Skin of body (tissue), 2 donors: ENCODE data around the gene RPA1. TPM values are rescaled to one million over a fixed set of nuclear protein-coding genes. Genes with fewer than 3 reads are reported as not detected.
"Not testable (repeated sequence)": the region's sequence is repeated elsewhere in the genome, so short reads cannot be mapped to it uniquely, and the experiment has no call there.

Experiments used
- DNase-seq: peaks from one replicate; lab custom pipeline; 2025; lab: John Stamatoyannopoulos, UW
- total RNA-seq: library from RNA; depleted of rRNA; stranded (reverse); fragments of >200 nt; gene quantifications from one replicate; pipeline ENCODE4 v1.2.3, GENCODE V29; 2014

Gene RPA1
- total RNA-seq, 1 donor from 2014 or later, result 37.4 TPM

GRCh38 chr17:1813088-1813487 lies 16.7 kb upstream of the RPA1 start:
- DNase-seq, result no peak

GRCh38 chr17:1820528-1821252 lies 9.1 kb upstream of the RPA1 start:
- no peak for DNase-seq

GRCh38 chr17:1829216-1829591 lies 601 bp upstream of the RPA1 start:
- no peak for DNase-seq

- DNase-seq, result no peak
Observed at GRCh38 chr17:1830288-1830687, 483 bp downstream of the RPA1 start.

- no peak for DNase-seq
Observed at GRCh38 chr17:1834380-1835149, 4.8 kb downstream of the RPA1 start.

- no peak for DNase-seq
Observed at GRCh38 chr17:1839516-1839915, 9.7 kb downstream of the RPA1 start.

- DNase-seq, result no peak
Observed at GRCh38 chr17:1843947-1844346, 14.1 kb downstream of the RPA1 start.

GRCh38 chr17:1847191-1847590 lies 17.4 kb downstream of the RPA1 start:
- DNase-seq, result no peak

GRCh38 chr17:1852327-1852726 lies 22.5 kb downstream of the RPA1 start:
- DNase-seq, result no peak

GRCh38 chr17:1853698-1854097 lies 23.9 kb downstream of the RPA1 start:
- DNase-seq, result no peak

GRCh38 chr17:1856462-1856861 lies 26.7 kb downstream of the RPA1 start:
- not testable (repeated sequence) for DNase-seq

GRCh38 chr17:1860978-1861377 lies 31.2 kb downstream of the RPA1 start:
- no peak for DNase-seq

GRCh38 chr17:1861391-1862010 lies 31.7 kb downstream of the RPA1 start:
- no peak for DNase-seq

- DNase-seq, result no peak
Observed at GRCh38 chr17:1865252-1866037, 35.6 kb downstream of the RPA1 start.

GRCh38 chr17:1867307-1867706 lies 37.5 kb downstream of the RPA1 start:
- DNase-seq, result no peak

GRCh38 chr17:1868090-1868489 lies 38.3 kb downstream of the RPA1 start:
- DNase-seq, result no peak

GRCh38 chr17:1870592-1870991 lies 40.8 kb downstream of the RPA1 start:
- DNase-seq, result no peak

- DNase-seq, result no peak
Observed at GRCh38 chr17:1871756-1872155, 42.0 kb downstream of the RPA1 start.

- no peak for DNase-seq
Observed at GRCh38 chr17:1872254-1872653, 42.4 kb downstream of the RPA1 start.

GRCh38 chr17:1872976-1873375 lies 43.2 kb downstream of the RPA1 start:
- no peak for DNase-seq

GRCh38 chr17:1873418-1873817 lies 43.6 kb downstream of the RPA1 start:
- no peak for DNase-seq

GRCh38 chr17:1875597-1875996 lies 45.8 kb downstream of the RPA1 start:
- no peak for DNase-seq
